ENCODE results near the gene GNAT1.

Gene GNAT1

DNA sequence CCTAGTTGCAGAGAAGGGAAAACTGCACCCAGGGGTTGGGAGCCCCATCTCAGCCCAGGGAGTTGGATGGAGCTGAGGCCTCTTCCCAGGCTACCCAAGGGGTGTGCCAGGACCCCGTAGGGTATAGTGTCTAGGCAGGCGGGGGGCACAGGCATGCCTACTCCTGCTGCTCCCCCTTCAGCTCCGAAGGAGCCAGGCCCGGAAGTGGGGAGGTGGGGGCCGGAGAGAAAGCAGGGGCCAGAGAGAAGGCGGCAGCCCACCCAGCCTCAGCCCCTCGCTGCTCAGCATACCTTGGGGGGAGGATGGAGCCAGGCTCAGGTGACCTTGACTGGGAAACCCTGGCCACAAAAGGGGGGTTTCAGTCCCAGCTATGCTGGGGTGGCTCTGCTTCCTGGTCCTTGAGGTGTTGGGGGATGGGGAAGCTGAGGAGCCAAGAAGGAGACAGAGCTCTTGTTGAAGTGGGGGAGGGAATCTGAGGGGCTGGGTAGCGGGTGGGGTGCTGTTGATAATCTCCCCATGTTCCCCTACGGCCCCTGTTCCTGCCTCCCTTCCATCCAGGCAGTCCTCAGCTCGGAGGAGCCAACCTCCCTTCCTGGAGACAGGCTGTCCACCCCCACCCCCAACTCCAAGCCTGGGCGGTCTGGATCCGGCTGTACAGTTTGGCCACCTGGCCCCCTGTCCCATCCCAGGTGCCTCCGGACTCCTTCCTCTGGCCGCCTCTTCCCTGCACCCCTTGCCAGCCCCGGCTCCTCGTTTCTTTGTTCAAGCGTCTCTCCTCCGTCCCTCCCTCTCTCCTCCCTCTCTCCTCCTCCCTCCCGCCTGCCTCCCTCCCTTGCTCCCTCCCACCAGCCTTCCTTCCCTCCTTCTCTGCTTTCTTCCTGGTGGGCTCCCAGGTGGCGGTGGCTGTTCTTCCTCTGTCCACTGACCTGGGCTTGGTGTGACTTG lies 34.6 kb upstream of the GNAT1 start:
- H3K36me3 Mint-ChIP-seq = no peaks in the 10 kb centered on the region
- no peak overlapping the region for H3K4me3 Mint-ChIP-seq
- no peak for ATAC-seq (ENCODE audit: low read depth)
- no peak overlapping the region for H3K27ac Mint-ChIP-seq
- no peak for DNase-seq (ENCODE audit: low spot score in 2 of 2)
- no peaks in the 10 kb centered on the region for H3K9me3 Mint-ChIP-seq
- H3K4me1 Mint-ChIP-seq = peaks cover 16% of the 10 kb centered on the region
- H3K27me3 Mint-ChIP-seq = peaks cover 22% of the 10 kb centered on the region

DNA sequence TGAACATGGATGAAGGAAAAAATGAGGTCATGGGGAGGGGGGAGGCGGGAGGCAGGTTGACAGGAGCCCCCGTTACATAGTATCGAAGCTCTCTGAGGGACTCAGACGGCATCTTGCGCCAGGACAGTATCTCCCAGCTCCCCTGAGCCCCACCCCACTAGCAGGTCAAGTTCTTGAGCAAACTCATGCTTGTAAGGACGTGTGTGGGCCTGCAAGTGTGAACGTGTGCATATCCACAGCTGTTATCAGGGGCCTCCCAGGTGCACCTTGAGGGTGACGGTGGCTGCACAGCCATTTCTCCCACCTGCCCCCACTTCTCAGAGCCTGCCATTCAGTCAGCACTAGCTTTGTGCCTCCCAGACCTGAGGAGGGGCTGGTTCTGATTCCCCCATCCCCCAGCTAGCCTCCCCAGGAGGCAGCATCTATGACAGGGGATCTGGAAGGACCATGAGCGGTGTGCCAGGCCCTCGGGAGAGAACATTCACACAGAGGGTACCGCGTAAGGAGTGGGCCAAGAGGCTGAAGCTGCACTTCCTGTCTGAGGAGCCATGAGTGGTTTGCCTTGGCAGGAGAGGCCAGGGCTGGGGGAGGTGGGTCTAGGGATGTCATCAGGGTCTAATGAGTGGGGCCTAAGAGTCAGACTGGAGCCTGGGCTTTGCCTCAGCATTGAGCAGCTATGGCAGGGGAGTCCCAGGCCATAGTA lies 33.4 kb upstream of the GNAT1 start:
- H3K36me3 Mint-ChIP-seq = no peaks in the 10 kb centered on the region

DNA sequence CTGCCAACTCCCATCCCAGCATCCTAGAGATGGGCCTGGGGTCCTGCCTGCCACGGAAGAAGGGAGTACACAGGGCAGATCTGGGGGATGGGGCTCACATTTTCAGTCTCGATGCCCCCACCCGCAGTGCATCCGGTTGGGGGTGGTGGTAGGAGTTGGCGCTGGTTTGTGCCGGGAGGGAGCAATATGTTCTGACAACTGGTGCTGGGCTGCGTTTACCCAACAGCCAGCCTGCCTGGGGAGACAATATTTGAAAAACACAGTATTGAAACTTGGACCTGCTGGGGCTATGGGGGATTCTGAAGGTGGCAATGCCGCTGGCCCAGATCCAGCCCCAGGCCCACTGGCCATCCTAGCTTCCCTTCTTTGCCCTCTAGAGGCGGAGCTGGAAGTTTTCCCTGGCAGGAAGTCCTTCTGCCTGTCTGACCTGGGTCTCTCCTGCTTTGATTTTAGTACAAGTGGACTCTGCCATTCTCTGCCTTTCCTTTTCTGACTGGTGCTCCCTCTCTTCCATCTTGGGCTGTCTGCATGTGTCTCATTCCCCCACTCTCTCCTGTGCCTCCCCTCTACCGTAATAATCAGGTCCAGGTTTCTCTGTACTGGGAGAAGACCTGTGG lies 32.8 kb upstream of the GNAT1 start:
- no peaks in the 10 kb centered on the region for H3K36me3 Mint-ChIP-seq
- no peak for DNase-seq (ENCODE audit: low spot score in 2 of 2)
- H3K27ac Mint-ChIP-seq = no peak overlapping the region
- ATAC-seq (ENCODE audit: low read depth) = no peak
- H3K4me1 Mint-ChIP-seq = peaks cover 11% of the 10 kb centered on the region
- no peaks in the 10 kb centered on the region for H3K9me3 Mint-ChIP-seq
- H3K4me3 Mint-ChIP-seq = no peak overlapping the region
- peaks cover 18% of the 10 kb centered on the region for H3K27me3 Mint-ChIP-seq

More for the DNA sequence above, 33.4 kb upstream of the GNAT1 start:
- Mint-ChIP-seq H3K27ac (no peak overlapping the region), H3K4me3 (no peak overlapping the region), H3K4me1 (peaks cover 16% of the 10 kb centered on the region), H3K9me3 (no peaks in the 10 kb centered on the region), H3K27me3 (peaks cover 24% of the 10 kb centered on the region)
- DNase-seq (ENCODE audit: low spot score in 2 of 2) (no peak), ATAC-seq (ENCODE audit: low read depth) (no peak)

DNA sequence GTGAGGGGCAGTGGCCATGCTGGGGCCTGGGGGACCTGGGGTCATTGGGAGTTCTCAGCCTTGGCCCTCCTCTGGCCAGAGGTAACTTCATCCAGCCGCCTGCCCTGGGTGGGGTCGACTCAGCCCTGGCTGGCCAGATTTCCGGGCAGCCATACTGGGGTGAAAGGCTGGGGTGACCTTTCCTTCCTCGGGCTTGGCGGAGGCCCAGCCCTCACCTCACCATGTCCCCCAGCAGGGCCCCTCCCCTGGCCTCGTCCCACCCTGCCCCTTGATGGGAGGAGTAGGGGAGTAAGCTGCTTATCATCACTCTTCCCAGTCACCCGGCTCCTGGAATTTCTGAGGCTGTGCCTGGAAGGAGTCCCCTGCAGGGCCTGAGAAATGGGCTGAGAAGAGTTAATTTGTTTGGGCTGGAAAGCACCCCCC lies 30.8 kb upstream of the GNAT1 start:
- no peak for DNase-seq (ENCODE audit: low spot score in 2 of 2)
- no peak overlapping the region for H3K27ac Mint-ChIP-seq
- H3K27me3 Mint-ChIP-seq = peaks cover 15% of the 10 kb centered on the region
- H3K9me3 Mint-ChIP-seq = no peaks in the 10 kb centered on the region
- no peak overlapping the region for H3K4me3 Mint-ChIP-seq
- no peaks in the 10 kb centered on the region for H3K36me3 Mint-ChIP-seq
- ATAC-seq (ENCODE audit: low read depth) = no peak
- peaks cover 3% of the 10 kb centered on the region for H3K4me1 Mint-ChIP-seq

DNA sequence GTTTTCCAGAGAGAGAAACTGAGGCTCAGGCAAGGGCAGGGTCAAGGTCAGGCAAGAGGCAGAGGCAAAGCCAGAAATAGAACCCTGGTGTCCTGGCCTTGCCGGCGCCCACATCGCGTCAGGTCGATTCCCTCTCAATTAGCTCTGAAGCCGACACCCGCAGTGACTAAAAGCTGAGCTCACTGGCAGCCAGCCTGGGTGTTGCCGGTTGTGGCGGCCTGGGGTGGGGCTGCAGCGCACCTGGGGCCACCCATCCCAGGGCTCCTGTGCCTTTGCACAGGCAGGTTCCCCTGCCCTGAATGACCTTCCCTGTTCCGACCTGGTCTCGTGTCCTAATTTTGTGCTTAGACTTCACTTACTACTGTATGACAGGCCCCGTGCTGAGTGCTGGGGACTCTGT lies 30.1 kb upstream of the GNAT1 start:
- ATAC-seq (ENCODE audit: low read depth) = no peak
- Mint-ChIP-seq H3K4me1 (no peaks in the 10 kb centered on the region), H3K36me3 (no peaks in the 10 kb centered on the region), H3K27me3 (peaks cover 11% of the 10 kb centered on the region), H3K9me3 (no peaks in the 10 kb centered on the region), H3K27ac (no peak overlapping the region), H3K4me3 (no peak overlapping the region)
- DNase-seq (ENCODE audit: low spot score in 2 of 2) = no peak

DNA sequence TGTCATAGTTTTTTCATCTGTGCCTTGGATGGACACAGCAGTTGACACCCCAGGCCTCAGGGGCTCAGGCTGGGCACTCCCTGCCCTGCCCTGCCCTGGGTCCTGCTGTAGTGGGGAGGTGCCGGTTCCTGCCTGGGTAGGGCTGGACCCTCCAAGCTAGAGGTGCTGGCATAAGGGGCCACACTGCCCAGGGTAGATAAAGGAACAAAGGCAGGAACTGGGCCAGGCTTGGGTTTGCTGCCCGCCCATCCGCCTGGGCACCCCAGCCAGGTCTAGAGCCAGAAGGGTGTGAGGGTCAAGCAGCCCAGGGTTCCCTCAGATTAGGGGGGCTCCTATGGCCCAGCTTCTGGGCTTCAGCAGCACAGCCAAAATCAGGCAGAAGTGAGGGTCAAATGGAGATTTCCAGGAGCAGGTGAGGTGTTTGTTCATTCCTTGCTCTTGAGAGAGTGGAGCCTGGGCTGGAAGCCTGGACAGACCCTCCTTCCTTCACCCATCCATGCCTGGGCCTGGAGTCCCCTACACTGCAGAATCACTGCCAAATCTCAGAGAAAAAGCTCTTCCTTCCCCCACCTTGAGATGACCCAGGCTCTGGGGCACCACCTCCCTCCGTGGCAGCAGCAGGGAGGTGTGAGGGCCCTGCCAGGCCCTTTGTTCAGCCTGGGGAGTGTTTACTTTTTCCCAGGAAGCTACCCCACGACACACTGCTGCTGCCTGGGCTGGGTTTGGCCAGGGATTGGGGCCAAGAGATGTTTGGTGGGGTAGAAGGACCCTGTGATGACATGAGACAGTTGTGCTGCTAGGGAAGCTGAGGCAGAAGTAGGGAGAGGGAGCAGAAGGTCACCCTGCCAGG lies 29.2 kb upstream of the GNAT1 start:
- Mint-ChIP-seq H3K4me1 (no peaks in the 10 kb centered on the region), H3K9me3 (no peaks in the 10 kb centered on the region), H3K4me3 (no peak overlapping the region), H3K27ac (no peak overlapping the region), H3K36me3 (no peaks in the 10 kb centered on the region), H3K27me3 (peaks cover 11% of the 10 kb centered on the region)
- ATAC-seq (ENCODE audit: low read depth) (no peak), DNase-seq (ENCODE audit: low spot score in 2 of 2) (no peak)

- DNase-seq (ENCODE audit: low spot score in 2 of 2) (no peak), ATAC-seq (ENCODE audit: low read depth) (no peak)
- Mint-ChIP-seq H3K27me3 (peaks cover 9% of the 10 kb centered on the region), H3K4me1 (no peaks in the 10 kb centered on the region), H3K27ac (no peak overlapping the region), H3K36me3 (no peaks in the 10 kb centered on the region), H3K9me3 (no peaks in the 10 kb centered on the region), H3K4me3 (no peak overlapping the region)
Measured at GRCh38 chr3:50163572-50164455, 27.6 kb upstream of the GNAT1 start.

GRCh38 chr3:50164481-50164880 lies 26.9 kb upstream of the GNAT1 start:
- H3K36me3 Mint-ChIP-seq = no peaks in the 10 kb centered on the region
- ATAC-seq (ENCODE audit: low read depth) = no peak
- H3K27ac Mint-ChIP-seq = no peak overlapping the region
- DNase-seq (ENCODE audit: low spot score in 2 of 2) = no peak
- H3K4me3 Mint-ChIP-seq = no peak overlapping the region
- H3K9me3 Mint-ChIP-seq = no peaks in the 10 kb centered on the region
- peaks cover 7% of the 10 kb centered on the region for H3K27me3 Mint-ChIP-seq
- H3K4me1 Mint-ChIP-seq = no peaks in the 10 kb centered on the region

GRCh38 chr3:50164984-50165909 lies 26.2 kb upstream of the GNAT1 start:
- ATAC-seq (ENCODE audit: low read depth) = no peak
- H3K27me3 Mint-ChIP-seq = peaks cover 7% of the 10 kb centered on the region

DNA sequence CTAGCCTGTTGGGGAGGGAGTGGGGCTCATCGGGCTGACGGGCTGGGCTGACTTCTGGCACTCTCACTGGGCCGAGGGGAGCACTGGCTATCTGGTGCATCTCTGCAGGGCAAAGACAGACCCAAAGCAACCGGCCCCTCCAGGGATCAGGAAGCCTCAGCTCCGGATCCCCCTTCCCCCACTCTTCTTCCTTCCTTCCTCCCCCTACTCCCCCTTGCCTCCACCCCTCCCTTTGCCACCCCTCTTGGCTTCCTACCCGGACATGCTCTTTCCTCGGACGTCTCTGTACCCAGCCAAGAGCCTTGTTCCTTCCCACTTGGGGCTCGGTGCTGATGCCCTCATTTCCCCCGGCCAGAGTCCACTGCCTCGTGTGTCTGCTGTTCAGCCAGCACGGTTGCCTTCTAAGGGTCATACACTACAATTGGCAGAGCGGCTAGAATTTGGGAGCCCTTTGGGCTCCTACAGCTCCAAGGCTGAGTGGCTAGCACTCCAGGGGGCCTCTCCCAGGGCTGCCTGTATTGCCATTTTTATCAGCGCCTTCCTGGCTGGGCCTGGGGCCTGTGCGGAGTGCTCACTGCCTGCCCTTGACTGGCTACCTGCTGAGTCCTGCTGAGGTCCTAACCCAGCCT lies 25.4 kb upstream of the GNAT1 start:
- ATAC-seq (ENCODE audit: low read depth) (no peak), DNase-seq (ENCODE audit: low spot score in 2 of 2) (no peak)
- H3K4me1 Mint-ChIP-seq = no peaks in the 10 kb centered on the region
- peaks cover 7% of the 10 kb centered on the region for H3K27me3 Mint-ChIP-seq
- H3K36me3 Mint-ChIP-seq = no peaks in the 10 kb centered on the region
- H3K27ac Mint-ChIP-seq = no peak overlapping the region
- H3K4me3 Mint-ChIP-seq = no peak overlapping the region
- H3K9me3 Mint-ChIP-seq = no peaks in the 10 kb centered on the region

More at GRCh38 chr3:50164984-50165909, 26.2 kb upstream of the GNAT1 start:
- H3K9me3 Mint-ChIP-seq = no peaks in the 10 kb centered on the region
- H3K27ac Mint-ChIP-seq = no peak overlapping the region
- DNase-seq (ENCODE audit: low spot score in 2 of 2) = no peak
- H3K4me1 Mint-ChIP-seq = no peaks in the 10 kb centered on the region
- no peak overlapping the region for H3K4me3 Mint-ChIP-seq
- H3K36me3 Mint-ChIP-seq = no peaks in the 10 kb centered on the region

- Mint-ChIP-seq H3K36me3 (no peaks in the 10 kb centered on the region), H3K9me3 (no peaks in the 10 kb centered on the region), H3K4me1 (no peaks in the 10 kb centered on the region), H3K27me3 (peaks cover 7% of the 10 kb centered on the region), H3K4me3 (no peak overlapping the region), H3K27ac (no peak overlapping the region)
- DNase-seq (ENCODE audit: low spot score in 2 of 2) (no peak), ATAC-seq (ENCODE audit: low read depth) (no peak)
Measured at GRCh38 chr3:50166620-50167019, 24.8 kb upstream of the GNAT1 start.
